Liver (tissue), 3 donors: ENCODE measurements around the gene MCM10.

Experiments used
- CTCF ChIP-seq: fragments of 150-350 bp; IDR thresholded peaks from 2 replicates; pipeline ENCODE4 v1.5.1; 2017; ENCODE audit warnings: improper control_type of control experiment, low read depth, low read length; ENCODE audit not compliant: missing input control
- EGR1 ChIP-seq, 2 donors: IDR thresholded peaks; 2 replicates each; pipeline ENCODE4 v1.6.1; 2016 to 2018; ENCODE audit warnings: antibody characterized with exemption in 2 of 2, low read depth in 2 of 2
- FOXA1 ChIP-seq: IDR thresholded peaks from 2 replicates; pipeline ENCODE4 v1.6.1; 2016; ENCODE audit warnings: antibody characterized with exemption
- FOXA2 ChIP-seq: IDR thresholded peaks from 2 replicates; pipeline ENCODE4 v1.6.1; 2016; ENCODE audit warnings: antibody characterized with exemption
- GABPA ChIP-seq, 2 donors: IDR thresholded peaks in 1 of 2; conservative IDR thresholded peaks in 1 of 2; 2 replicates each; pipeline ENCODE4 v1.6.1; 2016; ENCODE audit warnings: antibody characterized with exemption in 2 of 2, mild to moderate bottlenecking in 1 of 2, moderate library complexity in 1 of 2
- MAX ChIP-seq: IDR thresholded peaks from 2 replicates; pipeline ENCODE4 v1.6.1; 2016; ENCODE audit warnings: antibody characterized with exemption
- RXRA ChIP-seq, 2 donors: IDR thresholded peaks; 2 replicates each; pipeline ENCODE4 v1.6.1; 2017 to 2018; ENCODE audit warnings: antibody characterized with exemption in 2 of 2, mild to moderate bottlenecking in 1 of 2
- SP1 ChIP-seq: IDR thresholded peaks from 2 replicates; pipeline ENCODE4 v1.6.1; 2018; ENCODE audit warnings: antibody characterized with exemption, mild to moderate bottlenecking
- YY1 ChIP-seq: IDR thresholded peaks from 2 replicates; pipeline ENCODE4 v1.6.1; 2016; ENCODE audit warnings: antibody characterized with exemption, mild to moderate bottlenecking
- ZBTB33 ChIP-seq: IDR thresholded peaks from 2 replicates; pipeline ENCODE4 v1.6.1; 2016; ENCODE audit warnings: antibody characterized with exemption
- TF ChIP-seq, protein P1 (sequence below): IDR thresholded peaks from 2 replicates; pipeline ENCODE4 v1.6.1; 2016; ENCODE audit warnings: antibody characterized with exemption, mild to moderate bottlenecking
- donor health status: healthy.
- donor health status: healthy.

GRCh38 chr10:13118784-13119410, 42.5 kb upstream of the MCM10 start:
- TF ChIP-seq CTCF: no peak
- no peak for TF ChIP-seq MAX
- TF ChIP-seq FOXA1: no peak
- TF ChIP-seq, protein P1, sequence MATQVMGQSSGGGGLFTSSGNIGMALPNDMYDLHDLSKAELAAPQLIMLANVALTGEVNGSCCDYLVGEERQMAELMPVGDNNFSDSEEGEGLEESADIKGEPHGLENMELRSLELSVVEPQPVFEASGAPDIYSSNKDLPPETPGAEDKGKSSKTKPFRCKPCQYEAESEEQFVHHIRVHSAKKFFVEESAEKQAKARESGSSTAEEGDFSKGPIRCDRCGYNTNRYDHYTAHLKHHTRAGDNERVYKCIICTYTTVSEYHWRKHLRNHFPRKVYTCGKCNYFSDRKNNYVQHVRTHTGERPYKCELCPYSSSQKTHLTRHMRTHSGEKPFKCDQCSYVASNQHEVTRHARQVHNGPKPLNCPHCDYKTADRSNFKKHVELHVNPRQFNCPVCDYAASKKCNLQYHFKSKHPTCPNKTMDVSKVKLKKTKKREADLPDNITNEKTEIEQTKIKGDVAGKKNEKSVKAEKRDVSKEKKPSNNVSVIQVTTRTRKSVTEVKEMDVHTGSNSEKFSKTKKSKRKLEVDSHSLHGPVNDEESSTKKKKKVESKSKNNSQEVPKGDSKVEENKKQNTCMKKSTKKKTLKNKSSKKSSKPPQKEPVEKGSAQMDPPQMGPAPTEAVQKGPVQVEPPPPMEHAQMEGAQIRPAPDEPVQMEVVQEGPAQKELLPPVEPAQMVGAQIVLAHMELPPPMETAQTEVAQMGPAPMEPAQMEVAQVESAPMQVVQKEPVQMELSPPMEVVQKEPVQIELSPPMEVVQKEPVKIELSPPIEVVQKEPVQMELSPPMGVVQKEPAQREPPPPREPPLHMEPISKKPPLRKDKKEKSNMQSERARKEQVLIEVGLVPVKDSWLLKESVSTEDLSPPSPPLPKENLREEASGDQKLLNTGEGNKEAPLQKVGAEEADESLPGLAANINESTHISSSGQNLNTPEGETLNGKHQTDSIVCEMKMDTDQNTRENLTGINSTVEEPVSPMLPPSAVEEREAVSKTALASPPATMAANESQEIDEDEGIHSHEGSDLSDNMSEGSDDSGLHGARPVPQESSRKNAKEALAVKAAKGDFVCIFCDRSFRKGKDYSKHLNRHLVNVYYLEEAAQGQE: no peak
- TF ChIP-seq EGR1 (IDR thresholded peaks at IDR 0.05; ENCODE audit: low read depth in 2 of 2): no peak
- TF ChIP-seq SP1: no peak
- TF ChIP-seq ZBTB33: no peak
- TF ChIP-seq GABPA (IDR thresholded peaks at IDR 0.05 in 1 of 2, conservative IDR thresholded peaks at IDR 0.05 in 1 of 2): no peak
- no peak for TF ChIP-seq YY1
- no peak for TF ChIP-seq RXRA (IDR thresholded peaks at IDR 0.05)
- TF ChIP-seq FOXA2: no peak
